Stimulated activated CD8-positive, alpha-beta memory T cell treated with anti-CD3 and anti-CD28 coated beads, Interleukin-12 subunit alpha, Interleukin-12 subunit beta, amount 100 ng/mL, for 24 hours (primary cell): ENCODE measurements around the gene TEAD1.
"Not testable (repeated sequence)": the region's sequence is repeated elsewhere in the genome, so short reads cannot be mapped to it uniquely, and the experiment has no call there.

ENCODE experiments used
- DNase-seq: peaks from one replicate; pipeline ENCODE4 v3.0.0-alpha.2; 2020; ENCODE audit errors: extremely low read depth

TEAD1 gene

DNA sequence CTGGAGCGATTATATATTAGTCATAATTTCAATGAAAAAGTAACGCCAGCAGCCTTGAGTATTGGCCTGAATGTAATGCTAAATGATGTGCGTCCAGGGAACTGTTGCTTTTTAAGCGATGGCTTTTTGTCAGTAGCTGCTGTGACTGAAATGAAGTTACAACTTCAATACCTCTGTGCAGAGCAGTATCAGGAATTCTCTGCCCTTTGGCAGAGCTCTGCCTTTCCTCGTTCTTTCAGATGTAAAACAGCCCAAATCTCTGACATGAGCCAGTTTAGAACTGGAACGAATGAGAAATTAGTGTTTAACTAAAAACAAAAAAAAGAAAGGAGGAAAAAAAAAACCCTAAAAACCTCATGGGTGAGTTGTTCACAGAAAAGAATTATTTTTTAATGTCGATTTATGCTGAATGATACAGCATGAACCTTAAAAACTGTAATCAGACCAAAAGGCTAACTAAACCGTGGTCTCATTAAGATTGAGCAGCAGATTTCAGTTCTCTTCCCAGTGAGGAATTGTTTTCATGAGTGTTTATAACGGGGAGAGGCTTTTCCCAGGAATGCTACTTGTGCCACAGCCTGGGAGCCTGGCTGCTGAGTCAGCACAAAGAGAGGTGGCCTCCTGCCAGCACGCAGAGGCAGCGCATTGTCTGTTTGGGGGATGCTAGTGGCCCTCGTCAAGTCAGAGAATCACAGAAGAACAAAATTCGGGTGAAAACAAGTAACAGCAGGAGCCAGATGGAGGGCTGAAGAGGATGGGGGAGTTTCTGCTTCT lies 188.7 kb downstream of the TEAD1 start:
- DNase-seq, result no peak

DNA sequence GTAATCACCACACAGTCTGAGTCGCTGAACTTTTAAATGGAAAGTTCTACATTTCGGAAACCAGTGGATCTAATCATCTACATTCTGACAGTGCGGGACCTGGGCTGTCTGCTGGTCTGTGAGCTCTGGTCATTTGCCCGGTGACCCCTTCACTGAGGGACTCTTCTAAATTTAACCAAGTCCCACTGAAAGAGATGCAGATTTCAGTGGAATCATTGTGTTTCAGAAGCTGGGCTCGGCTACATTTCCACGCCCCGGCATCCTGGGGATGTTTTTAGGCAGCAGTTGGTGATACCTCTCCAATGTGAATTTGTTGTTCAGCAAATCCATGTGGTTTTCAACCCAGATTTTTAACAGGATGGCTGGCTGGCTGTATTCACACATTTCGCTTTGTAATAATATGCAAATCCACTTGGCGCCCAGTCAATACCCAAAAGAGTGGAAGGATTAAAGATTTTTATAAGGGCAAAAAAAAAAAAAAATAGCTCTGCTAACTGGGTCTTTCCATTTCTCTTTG lies 189.4 kb downstream of the TEAD1 start:
- no peak for DNase-seq

DNA sequence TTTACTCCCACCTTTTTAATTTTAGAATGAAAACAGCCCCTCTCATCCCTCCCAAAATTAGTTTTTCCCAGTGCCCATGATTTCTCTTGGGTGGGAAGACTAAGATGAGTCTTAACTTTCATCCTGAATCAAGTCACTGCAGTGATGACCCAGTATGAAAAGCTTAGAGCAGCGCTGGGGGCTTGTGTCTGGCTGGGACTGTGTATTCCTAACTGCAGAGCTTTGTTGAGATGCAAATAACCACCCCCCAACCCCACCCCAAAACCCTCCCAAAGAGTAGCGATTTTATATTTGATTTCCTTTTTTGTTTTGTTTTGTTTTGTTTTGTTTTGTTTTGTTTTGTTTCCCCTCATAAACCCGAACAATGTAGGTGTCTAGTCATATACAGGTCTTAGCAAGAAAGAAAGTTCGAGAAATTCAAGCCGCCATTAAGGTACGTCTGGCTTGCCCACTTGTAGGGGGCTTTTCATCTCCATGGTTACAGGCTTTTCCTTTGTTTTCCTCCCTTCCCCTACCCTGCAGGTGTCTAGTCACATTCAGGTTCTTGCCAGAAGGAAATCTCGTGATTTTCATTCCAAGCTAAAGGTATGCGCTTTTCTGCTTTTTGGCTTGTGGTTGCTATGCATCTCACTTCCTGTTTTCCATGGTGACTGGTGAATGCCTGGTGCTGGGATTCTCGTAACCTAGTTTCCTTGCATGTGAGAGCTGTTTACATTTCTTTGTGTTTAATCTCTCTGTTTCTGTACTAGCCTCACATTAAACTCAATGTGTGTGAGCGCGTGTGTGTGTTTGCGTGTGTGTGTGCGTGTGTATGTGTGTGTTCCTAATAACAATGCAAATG lies 190.3 kb downstream of the TEAD1 start:
- DNase-seq, result no peak

DNA sequence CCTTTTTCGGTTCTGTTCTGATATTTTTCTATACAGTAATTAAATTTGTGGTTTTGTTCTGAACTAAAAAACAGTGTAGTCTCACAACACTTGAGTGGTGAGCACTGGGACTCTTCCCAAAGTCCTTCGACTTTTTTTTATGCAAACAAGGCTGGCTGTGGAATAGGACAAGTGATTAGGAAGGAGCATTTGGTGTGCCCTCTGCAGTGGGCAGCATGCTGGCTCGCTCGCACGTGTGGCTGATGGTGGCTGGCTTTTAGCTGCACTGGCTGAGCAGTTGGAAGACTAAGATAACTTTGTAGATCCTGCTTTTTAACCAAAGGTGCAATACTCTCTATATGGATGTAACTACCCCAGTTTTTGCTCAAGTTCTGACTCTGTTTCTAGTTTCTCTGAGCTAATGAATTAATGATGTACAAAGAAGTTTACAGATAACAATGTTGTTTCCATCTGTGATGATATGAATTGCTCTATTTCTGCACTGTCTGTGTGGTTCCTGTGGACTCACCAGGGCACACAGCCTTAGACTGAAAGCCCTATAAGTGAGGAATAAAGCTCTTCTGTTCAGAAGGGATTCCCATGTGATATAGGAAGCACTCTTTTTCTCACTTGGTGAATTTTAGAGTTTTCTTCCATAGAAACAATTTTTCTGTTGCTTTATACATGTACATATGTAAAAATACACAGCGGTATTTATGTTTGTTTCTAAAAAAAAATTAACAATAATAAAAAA lies 191.8 kb downstream of the TEAD1 start:
- DNase-seq, result no peak

DNA sequence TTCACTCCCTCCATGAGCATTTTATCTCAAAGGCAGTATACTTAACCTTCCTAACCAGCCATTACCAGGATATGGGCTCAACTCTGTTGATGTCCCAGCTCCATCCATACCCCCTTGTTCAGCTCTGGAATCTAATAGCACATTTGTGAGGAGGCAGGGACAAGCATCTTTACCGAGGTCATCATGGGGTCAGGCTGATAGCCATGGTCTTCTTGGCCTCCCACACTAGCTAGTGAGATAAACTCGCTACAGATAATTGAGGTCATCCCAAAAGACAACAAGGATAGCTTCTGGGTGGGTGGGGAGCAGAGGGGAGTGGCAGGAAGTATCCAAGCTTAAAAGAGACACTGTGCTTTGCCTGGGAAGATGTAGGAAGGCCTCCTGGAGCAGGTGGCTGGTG lies 193.3 kb downstream of the TEAD1 start:
- no peak for DNase-seq

DNA sequence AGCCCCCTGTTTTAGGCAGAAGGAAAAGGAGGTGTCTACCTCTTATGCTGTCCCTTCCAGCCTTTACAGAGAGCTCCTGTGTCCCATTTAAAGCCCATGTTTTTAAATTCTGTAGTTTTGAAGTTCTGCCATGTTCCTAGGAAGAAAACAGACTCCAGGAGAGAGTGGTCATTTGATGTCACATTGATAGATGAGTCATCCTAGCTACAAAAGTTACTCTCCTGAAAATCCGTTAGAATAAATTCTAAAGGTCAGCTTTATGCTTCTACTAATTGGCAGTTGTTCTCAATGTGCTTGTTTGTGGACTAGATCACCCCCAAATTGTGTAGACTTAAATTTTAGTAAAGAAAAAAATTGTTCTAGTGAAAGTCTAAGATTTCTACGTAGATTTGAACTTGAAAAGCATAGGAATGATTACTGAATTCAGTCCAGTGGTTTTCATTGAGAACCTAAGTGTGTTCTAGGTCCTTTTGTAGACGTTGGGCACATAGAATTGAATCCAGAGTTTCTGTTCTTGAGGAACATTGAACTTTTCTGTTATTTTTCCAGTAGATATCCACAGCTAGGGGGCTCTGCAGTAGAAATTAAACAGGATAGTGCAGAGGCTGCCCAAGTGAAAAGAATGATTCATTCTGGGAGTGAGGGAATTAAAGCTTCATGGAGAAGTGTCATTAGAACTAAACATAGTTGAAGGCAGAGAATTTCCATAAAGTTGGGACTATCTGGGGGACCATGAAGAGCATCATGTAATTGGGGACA lies 194.3 kb downstream of the TEAD1 start:
- no peak for DNase-seq

DNA sequence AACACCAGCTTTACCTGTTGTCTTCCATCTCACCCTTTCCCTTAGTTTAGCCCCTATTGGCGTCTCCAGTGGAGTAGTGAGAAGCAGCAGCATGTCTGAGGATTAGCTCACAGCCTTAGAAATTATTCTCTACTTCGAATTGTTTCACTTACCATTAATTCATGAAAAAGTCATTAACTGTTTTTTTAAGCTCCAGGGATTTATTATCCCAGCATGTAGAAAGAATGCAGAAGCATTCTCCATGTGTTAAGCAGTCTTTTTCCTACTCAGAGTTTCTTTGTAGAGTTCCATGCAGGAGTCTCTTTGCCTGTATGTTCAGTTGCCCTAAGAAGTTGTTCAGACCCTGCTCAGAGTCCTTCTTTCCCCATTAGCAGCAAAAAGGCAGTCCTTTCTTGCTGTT lies 197.0 kb downstream of the TEAD1 start:
- DNase-seq, result no peak

DNA sequence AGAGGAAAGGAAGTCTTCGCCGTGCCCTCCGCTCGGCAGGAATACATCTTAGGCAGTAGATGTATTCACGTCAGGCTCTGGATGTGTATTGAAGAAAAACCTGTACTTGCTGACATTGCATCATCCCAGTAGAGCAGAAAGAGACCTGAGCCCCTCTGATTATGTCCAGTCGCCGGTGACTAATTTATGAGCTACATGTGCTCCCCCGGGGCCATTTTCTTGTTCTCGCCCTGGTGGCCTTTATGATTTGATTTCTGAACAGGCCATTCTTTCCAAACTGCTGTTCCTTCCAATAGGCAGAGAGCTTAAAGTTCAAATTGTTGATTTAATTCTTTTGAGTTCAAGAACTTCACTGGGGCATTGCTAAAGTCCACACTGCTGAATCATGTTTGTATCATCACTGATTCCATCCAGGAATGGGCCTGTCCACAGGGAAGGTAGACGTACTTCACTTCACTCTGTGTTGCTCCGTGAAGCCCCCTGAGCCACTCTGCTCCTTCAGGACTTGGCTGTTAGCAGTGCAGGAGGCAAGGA lies 197.6 kb downstream of the TEAD1 start:
- DNase-seq, result no peak

DNA sequence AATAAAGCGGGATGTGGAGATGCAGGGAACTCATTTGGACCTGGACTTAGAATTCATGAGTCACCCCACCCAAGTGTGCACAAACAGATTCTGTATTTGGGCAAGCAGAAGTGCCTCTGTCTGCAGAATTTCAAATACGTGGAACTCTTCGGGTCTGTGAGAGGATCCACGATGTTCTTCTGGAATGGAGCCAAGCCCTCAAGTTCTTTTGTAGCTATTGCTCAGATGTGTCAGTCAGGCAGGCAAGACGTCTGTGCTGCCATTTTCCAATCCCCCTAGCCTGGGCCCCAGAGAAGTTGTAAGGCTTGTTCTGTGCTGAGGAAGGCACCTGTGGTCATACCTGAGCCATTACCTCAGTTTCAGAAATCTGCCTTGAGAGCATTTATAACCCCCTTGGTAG lies 202.1 kb downstream of the TEAD1 start:
- DNase-seq, result no peak

DNA sequence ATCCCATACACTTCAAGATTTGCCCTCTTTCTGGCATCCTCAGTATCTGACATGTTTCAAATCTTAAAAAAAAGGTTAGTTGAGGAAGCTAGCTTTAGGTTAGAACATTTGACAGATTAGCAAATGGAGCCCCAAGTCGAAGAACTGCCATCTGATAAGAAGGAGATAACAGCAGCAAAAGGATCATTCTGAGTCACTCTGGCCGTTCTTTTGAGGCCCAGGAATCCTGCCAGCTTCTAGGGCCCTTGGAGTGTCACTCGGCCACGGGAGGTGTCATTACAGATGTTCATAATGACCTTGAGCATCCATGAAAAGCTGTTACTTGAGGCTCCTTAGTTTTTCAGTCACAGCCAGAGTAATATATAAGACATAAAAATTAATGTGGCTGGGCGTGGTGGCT lies 202.8 kb downstream of the TEAD1 start:
- DNase-seq, result no peak

DNA sequence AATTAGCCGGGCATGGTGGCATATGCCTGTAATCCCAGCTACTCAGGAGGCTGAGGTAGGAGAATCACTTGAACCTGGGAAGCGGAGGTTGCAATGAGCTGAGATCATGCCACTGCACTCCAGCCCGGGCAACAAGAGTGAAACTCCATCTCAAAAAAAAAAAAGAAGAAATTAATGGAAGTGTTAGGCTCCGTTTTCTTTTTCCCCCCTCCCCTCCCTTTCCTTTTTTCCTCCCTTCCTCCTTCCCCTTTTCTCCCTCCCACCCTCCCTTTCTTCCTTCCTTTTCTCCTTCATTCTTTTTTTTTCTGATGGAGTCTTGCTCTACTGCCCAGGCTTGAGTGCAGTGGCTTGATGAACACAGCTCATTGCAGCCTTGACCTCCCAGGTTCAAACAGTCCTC lies 203.3 kb downstream of the TEAD1 start:
- not testable (repeated sequence) for DNase-seq

DNA sequence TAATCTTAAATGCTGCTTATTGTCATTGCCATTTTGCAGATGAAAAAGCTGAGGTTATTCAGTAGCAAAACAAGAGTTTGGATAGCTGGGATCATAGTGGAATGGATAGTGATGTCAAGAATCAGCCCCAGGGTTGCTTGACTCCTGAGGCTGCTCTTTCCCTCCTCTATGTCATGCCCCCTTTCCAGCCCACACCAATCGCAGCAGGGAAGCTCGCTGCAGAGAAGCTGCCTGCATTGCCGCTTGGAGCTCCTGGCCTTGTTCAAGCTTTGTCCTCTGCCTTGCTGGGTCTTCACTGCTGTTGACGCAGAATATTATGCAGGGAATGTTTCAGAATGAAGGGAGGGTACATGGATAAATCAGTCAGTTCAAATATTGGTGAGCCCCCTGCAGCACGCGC lies 206.1 kb downstream of the TEAD1 start:
- DNase-seq, result no peak

DNA sequence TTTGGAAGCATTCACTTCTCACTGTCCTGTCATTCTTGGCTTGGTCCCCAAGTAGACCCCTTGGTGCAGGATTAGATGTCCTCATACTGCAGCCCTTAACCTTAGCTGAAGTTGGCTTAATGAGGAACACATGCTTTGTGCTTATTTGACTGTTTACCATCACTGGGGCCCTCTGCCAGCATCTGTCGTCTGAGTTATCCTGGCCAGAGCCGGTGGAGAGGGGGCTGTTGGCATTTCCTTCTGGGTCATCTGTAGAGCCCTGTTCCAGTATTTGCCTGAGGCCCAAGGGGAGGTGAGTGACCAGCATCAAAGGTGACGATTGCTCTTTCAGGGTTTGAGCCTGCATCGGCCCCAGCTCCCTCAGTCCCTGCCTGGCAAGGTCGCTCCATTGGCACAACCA lies 208.4 kb downstream of the TEAD1 start:
- DNase-seq, result no peak

DNA sequence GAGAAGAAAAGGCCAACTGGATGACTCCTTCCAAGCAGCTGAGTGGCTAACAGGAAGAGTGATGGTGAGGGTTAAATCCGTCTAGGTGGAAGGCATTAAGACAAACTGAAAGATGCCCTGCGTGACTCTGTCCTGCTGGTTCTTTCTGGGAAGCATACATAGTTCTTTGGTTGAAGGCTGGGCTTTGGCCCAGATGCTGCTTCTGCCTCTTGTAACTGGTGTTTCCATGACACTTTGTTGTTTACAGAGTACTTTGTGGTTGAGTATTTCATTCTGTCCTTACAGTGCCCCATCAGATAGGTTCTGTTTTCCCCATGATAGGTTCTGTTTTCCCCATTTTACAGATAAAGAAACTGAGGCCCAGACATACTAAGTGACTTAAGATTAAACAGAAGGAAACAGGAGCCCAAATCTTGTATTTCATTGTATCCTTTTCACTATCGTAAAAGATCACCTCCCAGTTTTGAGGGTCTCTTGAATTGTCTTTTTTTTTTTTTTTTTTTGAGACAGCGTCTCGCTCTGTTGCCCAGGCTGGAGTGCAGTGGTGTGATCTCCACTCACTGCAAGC lies 210.6 kb downstream of the TEAD1 start:
- DNase-seq, result no peak

DNA sequence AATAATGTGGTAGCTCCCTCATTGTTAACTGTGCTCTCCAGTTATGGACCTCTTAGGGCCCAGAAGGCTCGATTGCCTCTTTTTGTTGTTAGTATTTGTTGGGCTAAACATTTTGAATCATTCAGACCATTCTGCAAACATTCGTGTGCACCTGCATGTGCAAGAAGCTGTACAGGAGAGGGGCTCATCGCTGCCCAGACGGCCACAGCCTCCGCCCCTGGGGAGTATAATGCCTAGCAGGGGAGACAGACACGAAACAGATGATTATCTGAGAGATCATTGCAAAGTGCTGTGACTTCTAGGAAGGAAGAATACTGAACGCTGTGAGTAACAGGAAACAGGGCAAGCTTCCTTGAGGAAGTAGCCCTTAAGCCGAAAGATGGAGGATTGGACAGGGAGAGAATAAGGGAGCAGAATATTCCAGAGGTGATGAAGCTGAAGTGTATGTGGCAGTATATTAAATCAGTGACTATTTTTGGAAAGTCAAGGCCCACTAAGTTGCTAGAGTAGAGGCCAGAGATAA lies 211.6 kb downstream of the TEAD1 start:
- no peak for DNase-seq

DNA sequence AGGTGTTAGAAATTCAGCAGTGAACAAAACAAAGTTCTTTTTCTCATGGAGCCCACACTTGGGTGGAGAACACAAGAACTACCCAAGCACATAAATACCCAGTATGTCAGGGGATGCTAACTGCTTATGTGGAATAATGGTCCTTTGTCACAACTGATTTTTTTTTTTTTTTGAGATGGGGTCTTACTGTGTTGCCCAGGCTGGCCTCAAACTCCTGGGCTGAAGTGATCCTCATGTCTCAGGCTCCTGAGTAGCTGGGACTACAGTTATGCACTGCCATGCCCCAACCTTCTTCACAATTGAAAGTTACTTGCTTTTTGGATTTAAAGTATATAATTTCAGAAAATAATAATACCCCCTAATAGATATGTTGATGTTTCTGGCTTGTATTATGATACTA lies 212.3 kb downstream of the TEAD1 start:
- no peak for DNase-seq

DNA sequence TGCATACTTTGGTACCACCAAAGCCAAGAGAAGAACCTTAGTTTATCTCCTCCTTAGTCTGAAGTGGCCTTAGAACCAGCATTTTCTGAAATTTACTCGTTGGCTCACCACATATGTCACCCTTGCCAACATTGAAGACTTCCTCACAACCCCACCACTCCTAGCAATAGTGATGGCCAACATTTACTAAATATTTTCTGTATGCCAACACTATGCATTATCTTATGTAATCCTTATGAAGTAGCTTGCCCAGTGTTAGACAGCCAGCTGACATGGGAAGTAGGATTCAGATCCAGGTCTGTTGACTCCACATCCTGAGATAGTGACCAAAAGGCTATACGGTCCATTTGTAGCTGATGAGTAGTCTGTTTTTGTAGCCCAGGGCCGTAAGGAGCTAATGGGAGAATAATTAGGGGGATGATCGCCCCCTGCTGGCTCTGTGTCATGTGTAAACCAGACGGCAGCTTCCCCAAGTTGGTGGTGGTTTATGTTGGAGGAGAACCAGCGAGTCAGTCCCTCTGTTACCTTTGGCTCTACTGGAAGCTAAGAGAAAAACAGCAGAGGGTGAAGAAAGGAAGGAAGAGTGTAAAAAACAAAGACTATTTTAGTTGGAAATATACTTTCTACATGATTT lies 214.4 kb downstream of the TEAD1 start:
- peak; percentile 20 for DNase-seq

DNA sequence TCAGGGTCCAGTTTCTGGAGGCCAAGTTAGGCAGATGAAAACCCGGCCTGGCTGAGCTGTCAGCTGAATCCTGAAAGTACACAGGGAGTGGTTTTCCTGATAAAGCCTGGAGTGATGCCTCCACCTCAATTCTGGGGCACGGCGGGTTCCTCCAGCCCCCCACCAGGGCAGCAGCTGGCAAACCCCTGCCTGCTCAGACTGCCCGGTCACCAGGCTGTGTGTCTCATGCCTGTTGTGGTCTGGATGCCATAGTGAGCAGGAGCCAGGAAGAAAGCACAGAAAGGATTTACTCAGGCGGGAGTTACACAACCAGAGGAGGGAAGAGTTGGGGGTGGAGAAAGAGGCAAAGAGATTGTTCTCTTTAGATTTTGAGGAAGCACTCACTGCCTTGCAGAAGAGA lies 215.0 kb downstream of the TEAD1 start:
- DNase-seq, result no peak

DNA sequence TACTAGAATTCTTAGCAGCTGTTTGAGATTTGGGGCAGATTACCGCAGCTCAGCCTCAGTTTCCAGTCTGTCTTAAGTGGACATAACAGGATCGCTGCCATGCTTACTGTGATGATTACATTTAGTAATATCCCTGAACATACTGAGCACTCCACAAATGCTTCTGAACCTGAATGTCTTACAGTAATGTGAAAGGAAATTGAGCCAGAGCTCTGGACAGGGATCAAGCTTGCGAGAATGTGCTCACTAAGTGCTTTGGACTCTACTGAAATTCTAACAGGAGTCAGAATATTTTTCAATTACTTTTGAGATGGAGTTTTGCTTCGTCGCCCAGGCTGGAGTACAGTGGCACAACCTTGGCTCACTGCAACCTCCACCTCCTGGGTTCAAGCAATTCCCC lies 216.3 kb downstream of the TEAD1 start:
- DNase-seq, result no peak
